ENCODE measurements around the gene FOXD1.

FOXD1 gene

DNA sequence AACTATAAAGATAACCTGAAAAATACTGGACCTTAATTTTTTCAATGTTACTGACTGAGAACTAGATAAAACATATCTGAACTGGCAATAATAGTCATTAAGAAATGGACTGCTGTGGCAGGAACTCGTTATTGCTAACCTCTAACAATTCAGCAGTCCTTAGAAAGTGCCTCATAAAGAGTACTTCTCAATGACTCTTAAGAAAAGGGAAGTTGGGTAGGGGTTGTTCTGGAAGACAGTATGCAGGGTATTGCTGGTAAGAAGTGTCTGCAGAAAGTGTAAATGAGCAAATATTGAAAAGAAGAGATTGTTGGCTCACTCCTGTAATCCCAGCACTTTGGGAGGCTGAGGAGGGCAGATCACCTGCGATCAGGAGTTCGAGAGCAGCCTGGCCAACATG, 27.9 kb downstream of the FOXD1 start:
- no peak for DNase-seq (ENCODE audit: low read depth, low spot score)
- no peak overlapping the region for H3K4me3 ChIP-seq (ENCODE audit: insufficient read length, low read depth)
- TF ChIP-seq ZNF274 (IDR thresholded peaks at IDR 0.05; ENCODE audit: low read depth, low read length) (no peak), YY1 (IDR thresholded peaks at IDR 0.05; ENCODE audit: insufficient read depth, insufficient read length) (no peak), SUZ12 (IDR thresholded peaks at IDR 0.05; ENCODE audit: extremely low read depth, insufficient read depth, insufficient read length) (no peak)
- H3K9me3 ChIP-seq (ENCODE audit: insufficient read depth, low read length) = peaks cover 25% of the 10 kb centered on the region; the same call in 1 of the 2 replicates
- peaks cover 41% of the 10 kb centered on the region for H3K27me3 ChIP-seq (ENCODE audit: insufficient read depth, insufficient read length)
- no peaks in the 10 kb centered on the region for H3K36me3 ChIP-seq (ENCODE audit: insufficient read depth, insufficient read length, low read length)
- no peaks in the 10 kb centered on the region for H3K4me1 ChIP-seq (ENCODE audit: insufficient read depth, insufficient read length)
- no peak overlapping the region for H3K9ac ChIP-seq (ENCODE audit: insufficient read length, low read depth)

DNA sequence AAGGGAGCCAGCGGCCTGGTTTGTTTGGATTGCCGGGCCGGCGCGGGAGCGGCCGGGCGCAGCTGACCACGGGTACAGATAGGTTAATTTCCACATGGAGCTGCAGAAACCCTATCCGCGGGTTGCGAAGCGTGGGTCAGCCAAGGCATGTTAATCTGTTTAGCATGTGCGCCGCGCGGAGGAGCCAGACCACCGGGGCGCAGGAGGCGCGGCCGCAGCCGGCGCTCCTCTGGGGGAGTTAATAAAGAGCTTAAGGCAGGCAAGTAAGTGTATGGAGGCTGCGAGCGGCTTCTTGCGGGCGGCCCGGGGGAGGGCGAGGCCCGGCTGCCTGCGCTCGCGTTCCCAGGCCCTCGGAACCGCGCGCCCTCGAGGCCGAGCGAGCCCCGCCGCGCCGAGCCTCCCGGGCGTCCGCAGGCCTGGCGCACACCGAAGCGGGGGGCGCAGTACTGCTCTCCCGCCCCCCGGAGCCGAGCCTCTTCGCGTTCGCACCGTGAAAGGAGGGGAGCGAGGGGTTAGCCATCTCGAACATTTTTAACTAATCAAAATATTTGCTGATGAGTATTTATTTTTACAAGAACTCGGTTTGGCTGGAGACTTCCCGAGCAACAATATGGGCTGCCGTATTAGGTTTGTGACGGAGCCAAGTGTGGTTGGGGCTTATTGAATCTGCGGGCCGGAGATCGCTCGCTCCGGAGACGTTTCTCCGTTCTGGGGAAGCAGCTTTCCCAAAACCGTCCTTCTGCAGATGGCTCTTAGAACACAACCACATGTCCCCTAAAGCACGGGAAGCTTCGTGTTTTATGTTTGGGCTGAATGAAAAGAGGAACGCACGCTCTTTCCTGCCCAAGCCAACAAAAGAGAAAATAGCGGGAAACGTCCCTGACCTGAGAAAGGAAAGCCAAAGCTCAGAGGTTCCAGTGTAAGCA, 28.8 kb downstream of the FOXD1 start:
- Histone ChIP-seq H3K9me3 (ENCODE audit: insufficient read depth, low read length) (peaks cover 26% of the 10 kb centered on the region), H3K4me3 (ENCODE audit: insufficient read length, low read depth) (peak overlapping the region; percentile 37), H3K27me3 (ENCODE audit: insufficient read depth, insufficient read length) (peaks cover 41% of the 10 kb centered on the region), H3K4me1 (ENCODE audit: insufficient read depth, insufficient read length) (no peaks in the 10 kb centered on the region), H3K9ac (ENCODE audit: insufficient read length, low read depth) (peak overlapping the region; percentile 72), H3K36me3 (ENCODE audit: insufficient read depth, insufficient read length, low read length) (no peaks in the 10 kb centered on the region)
- DNase-seq (ENCODE audit: low read depth, low spot score) = no peak
- TF ChIP-seq SUZ12 (IDR thresholded peaks at IDR 0.05; ENCODE audit: extremely low read depth, insufficient read depth, insufficient read length) (no peak), YY1 (IDR thresholded peaks at IDR 0.05; ENCODE audit: insufficient read depth, insufficient read length) (no peak), ZNF274 (IDR thresholded peaks at IDR 0.05; ENCODE audit: low read depth, low read length) (no peak)

DNA sequence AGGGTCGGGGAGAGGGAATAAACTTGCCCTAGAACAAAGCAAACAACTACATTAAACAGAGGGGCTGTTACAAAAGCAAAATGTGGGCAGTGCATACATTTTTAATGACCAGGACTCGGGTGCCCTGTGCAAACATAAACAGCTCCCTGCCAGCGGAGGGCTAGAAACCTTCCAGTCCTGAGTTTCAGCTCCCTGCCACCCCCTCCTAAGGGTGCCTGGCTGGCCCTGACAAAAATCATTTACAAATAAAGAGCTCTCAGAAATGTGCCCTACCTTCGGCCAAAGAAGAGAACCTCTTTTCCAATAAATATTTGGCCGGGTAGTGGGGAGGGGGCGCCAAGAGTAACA, 29.5 kb downstream of the FOXD1 start:
- H3K27me3 ChIP-seq (ENCODE audit: insufficient read depth, insufficient read length) = peaks cover 41% of the 10 kb centered on the region
- no peak for DNase-seq (ENCODE audit: low read depth, low spot score)
- TF ChIP-seq SUZ12 (IDR thresholded peaks at IDR 0.05; ENCODE audit: extremely low read depth, insufficient read depth, insufficient read length) = no peak
- TF ChIP-seq ZNF274 (IDR thresholded peaks at IDR 0.05; ENCODE audit: low read depth, low read length) = no peak
- TF ChIP-seq YY1 (IDR thresholded peaks at IDR 0.05; ENCODE audit: insufficient read depth, insufficient read length) = no peak
- no peaks in the 10 kb centered on the region for H3K4me1 ChIP-seq (ENCODE audit: insufficient read depth, insufficient read length)
- H3K36me3 ChIP-seq (ENCODE audit: insufficient read depth, insufficient read length, low read length) = no peaks in the 10 kb centered on the region
- H3K9me3 ChIP-seq (ENCODE audit: insufficient read depth, low read length) = peaks cover 32% of the 10 kb centered on the region
- no peak overlapping the region for H3K9ac ChIP-seq (ENCODE audit: insufficient read length, low read depth)
- peak overlapping the region; percentile 37 for H3K4me3 ChIP-seq (ENCODE audit: insufficient read length, low read depth)

DNA sequence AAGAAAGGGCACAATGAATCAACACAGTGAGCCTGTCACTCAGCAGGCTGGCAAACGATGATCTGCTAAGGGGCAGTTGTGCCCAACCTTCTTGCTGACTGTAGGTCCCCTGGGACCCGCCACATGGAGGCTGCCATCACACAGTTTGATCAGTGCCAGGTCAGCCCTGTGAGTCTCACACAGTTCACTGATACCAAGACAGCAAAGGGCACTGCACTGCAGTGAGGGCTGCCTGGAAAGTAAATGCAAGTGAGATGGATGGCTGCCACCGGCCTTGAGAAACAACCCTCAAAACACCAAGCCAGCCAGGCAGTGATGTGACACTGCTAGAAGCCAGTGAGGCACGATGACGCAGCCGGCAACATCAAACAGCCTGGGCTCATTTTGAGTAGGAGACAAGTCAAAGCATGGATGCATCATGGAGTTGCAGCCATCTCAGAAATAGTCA, 30.3 kb downstream of the FOXD1 start:
- TF ChIP-seq ZNF274 (IDR thresholded peaks at IDR 0.05; ENCODE audit: low read depth, low read length) (no peak), YY1 (IDR thresholded peaks at IDR 0.05; ENCODE audit: insufficient read depth, insufficient read length) (no peak)
- peaks cover 41% of the 10 kb centered on the region for H3K27me3 ChIP-seq (ENCODE audit: insufficient read depth, insufficient read length)
- no peaks in the 10 kb centered on the region for H3K4me1 ChIP-seq (ENCODE audit: insufficient read depth, insufficient read length)
- no peak overlapping the region for H3K9ac ChIP-seq (ENCODE audit: insufficient read length, low read depth)
- DNase-seq (ENCODE audit: low read depth, low spot score) = no peak
- peaks cover 38% of the 10 kb centered on the region for H3K9me3 ChIP-seq (ENCODE audit: insufficient read depth, low read length)
- no peak overlapping the region for H3K4me3 ChIP-seq (ENCODE audit: insufficient read length, low read depth)
- H3K36me3 ChIP-seq (ENCODE audit: insufficient read depth, insufficient read length, low read length) = no peaks in the 10 kb centered on the region

DNA sequence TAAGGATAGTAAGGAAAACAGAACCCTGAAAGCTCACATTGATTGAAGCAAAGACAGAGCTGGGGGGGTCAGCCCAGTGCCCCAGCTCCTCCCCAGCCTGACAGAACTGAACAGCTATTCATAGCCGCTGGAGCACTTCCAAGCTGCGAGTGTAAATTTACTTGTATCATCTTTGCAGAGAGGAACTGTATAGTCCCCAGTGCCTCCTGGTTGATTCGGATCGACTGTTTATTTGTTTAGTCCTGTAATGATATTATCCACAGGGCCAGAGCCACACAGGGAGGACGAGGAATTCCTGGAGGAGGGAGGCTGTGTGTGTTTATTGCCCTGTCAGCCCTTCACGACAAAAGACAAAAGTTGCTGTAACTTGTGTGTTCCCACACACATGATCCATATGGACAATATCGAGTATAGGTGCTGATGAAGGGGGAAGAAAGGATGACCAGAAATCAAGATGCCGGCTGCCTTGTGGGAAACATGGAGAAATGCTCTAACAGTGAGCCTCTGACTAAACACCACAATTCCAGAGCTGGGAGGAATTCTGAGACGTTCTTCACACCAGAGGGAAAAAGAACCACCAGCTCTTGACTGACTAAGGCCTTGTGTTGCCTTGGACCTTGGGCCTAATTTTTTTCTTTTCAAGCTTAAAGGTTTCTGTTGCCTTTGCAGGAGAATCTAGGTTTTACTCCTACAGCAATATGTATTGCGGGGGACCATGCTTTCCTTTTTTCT, 31.1 kb downstream of the FOXD1 start:
- TF ChIP-seq YY1 (IDR thresholded peaks at IDR 0.05; ENCODE audit: insufficient read depth, insufficient read length) (no peak), SUZ12 (IDR thresholded peaks at IDR 0.05; ENCODE audit: extremely low read depth, insufficient read depth, insufficient read length) (no peak), ZNF274 (IDR thresholded peaks at IDR 0.05; ENCODE audit: low read depth, low read length) (no peak)
- Histone ChIP-seq H3K36me3 (ENCODE audit: insufficient read depth, insufficient read length, low read length) (no peaks in the 10 kb centered on the region), H3K27me3 (ENCODE audit: insufficient read depth, insufficient read length) (peaks cover 41% of the 10 kb centered on the region), H3K4me1 (ENCODE audit: insufficient read depth, insufficient read length) (no peaks in the 10 kb centered on the region), H3K9ac (ENCODE audit: insufficient read length, low read depth) (no peak overlapping the region), H3K9me3 (ENCODE audit: insufficient read depth, low read length) (peaks cover 38% of the 10 kb centered on the region), H3K4me3 (ENCODE audit: insufficient read length, low read depth) (no peak overlapping the region)
- no peak for DNase-seq (ENCODE audit: low read depth, low spot score)

DNA sequence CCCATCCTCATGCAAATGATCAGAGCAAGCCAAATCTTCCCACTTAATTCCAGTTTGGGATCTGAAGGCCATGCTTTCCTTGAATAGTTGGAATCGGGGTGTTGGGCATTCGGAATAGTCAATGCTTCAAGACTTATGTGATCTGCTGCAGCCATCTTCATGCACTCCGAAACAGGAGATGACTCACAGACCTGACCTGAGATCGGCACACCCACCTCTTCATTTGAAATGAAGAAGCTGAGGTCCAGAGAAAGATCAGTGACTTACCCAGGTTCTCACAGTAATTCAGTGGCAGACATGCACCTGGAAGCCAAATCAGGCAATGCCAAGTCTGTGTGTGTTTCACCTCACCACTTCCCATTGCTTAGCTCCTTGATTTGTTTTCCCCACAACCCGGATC, 33.0 kb downstream of the FOXD1 start:
- H3K36me3 ChIP-seq (ENCODE audit: insufficient read depth, insufficient read length, low read length) = no peaks in the 10 kb centered on the region
- H3K27me3 ChIP-seq (ENCODE audit: insufficient read depth, insufficient read length) = peaks cover 28% of the 10 kb centered on the region
- DNase-seq (ENCODE audit: low read depth, low spot score) = no peak
- H3K9ac ChIP-seq (ENCODE audit: insufficient read length, low read depth) = no peak overlapping the region
- TF ChIP-seq ZNF274 (IDR thresholded peaks at IDR 0.05; ENCODE audit: low read depth, low read length) (no peak), SUZ12 (IDR thresholded peaks at IDR 0.05; ENCODE audit: extremely low read depth, insufficient read depth, insufficient read length) (no peak), YY1 (IDR thresholded peaks at IDR 0.05; ENCODE audit: insufficient read depth, insufficient read length) (no peak)
- H3K4me3 ChIP-seq (ENCODE audit: insufficient read length, low read depth) = no peak overlapping the region
- H3K4me1 ChIP-seq (ENCODE audit: insufficient read depth, insufficient read length) = no peaks in the 10 kb centered on the region
- peaks cover 20% of the 10 kb centered on the region for H3K9me3 ChIP-seq (ENCODE audit: insufficient read depth, low read length)

DNA sequence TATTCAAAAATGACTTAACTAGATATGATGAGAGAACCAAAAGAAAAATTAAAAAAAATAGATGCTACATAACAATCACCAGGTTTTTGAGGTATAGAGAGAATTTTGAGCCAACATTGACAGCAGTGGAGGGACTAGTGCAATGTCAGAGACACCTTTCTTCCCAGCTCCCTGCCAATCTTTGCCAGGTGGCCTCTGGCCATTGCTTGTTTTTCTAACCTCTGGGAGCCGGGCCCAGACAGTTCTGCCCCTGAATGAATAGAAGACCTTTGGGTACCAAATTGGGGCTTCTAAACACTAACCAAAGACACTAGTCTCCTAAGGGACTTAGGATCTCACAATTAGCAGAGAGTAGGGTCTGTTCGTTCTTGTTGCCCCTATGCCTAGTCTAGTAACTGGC, 33.4 kb downstream of the FOXD1 start:
- Histone ChIP-seq H3K9me3 (ENCODE audit: insufficient read depth, low read length) (peaks cover 15% of the 10 kb centered on the region), H3K36me3 (ENCODE audit: insufficient read depth, insufficient read length, low read length) (no peaks in the 10 kb centered on the region), H3K4me1 (ENCODE audit: insufficient read depth, insufficient read length) (no peaks in the 10 kb centered on the region), H3K4me3 (ENCODE audit: insufficient read length, low read depth) (no peak overlapping the region), H3K9ac (ENCODE audit: insufficient read length, low read depth) (no peak overlapping the region), H3K27me3 (ENCODE audit: insufficient read depth, insufficient read length) (peaks cover 23% of the 10 kb centered on the region)
- DNase-seq (ENCODE audit: low read depth, low spot score) = no peak
- no peak for TF ChIP-seq SUZ12 (IDR thresholded peaks at IDR 0.05; ENCODE audit: extremely low read depth, insufficient read depth, insufficient read length)

Data from NT2/D1 (cell line).